GM12892 (cell line): Measurements from ENCODE around the gene OCSTAMP.

Source experiments
- DNase-seq: peaks from one replicate; pipeline ENCODE4 v3.0.0; 2011; ENCODE audit not compliant: insufficient read length
- FAIRE-seq: peaks from 2 replicates; lab custom pipeline; 2011; peaks lifted over from hg19 to GRCh38; lab: Jason Lieb, UNC
- POLR2A ChIP-seq: IDR thresholded peaks from 2 replicates; pipeline ENCODE4 v1.6.1; 2011; ENCODE audit warnings: low read depth, low read length, control low read depth
- POLR2AphosphoS5 ChIP-seq: IDR thresholded peaks from 2 replicates; pipeline ENCODE4 v1.6.1; 2011; ENCODE audit warnings: low read depth, low read length, control low read depth
- TAF1 ChIP-seq: IDR thresholded peaks from 2 replicates; pipeline ENCODE4 v1.6.1; 2011; ENCODE audit warnings: low read depth, mild to moderate bottlenecking, control low read depth, low read length, borderline replicate concordance

The OCSTAMP gene

GRCh38 chr20:46548688-46549087, 1.8 kb downstream of the OCSTAMP start:
- DNase-seq, result no peak
- no peak for FAIRE-seq
- TF ChIP-seq POLR2A (no peak), TAF1 (no peak), POLR2AphosphoS5 (no peak)

- DNase-seq, result no peak
- TF ChIP-seq POLR2AphosphoS5 (no peak), POLR2A (no peak), TAF1 (no peak)
- no peak for FAIRE-seq
Measured at GRCh38 chr20:46547995-46548394, 2.5 kb downstream of the OCSTAMP start.

GRCh38 chr20:46546936-46547335, 3.5 kb downstream of the OCSTAMP start:
- DNase-seq (no peak), FAIRE-seq (no peak)
- no peak for TF ChIP-seq POLR2AphosphoS5
- no peak for TF ChIP-seq POLR2A

- FAIRE-seq, result no peak
Measured at GRCh38 chr20:46546298-46546697, 4.2 kb downstream of the OCSTAMP start.

GRCh38 chr20:46545827-46546138, 4.7 kb downstream of the OCSTAMP start:
- FAIRE-seq, result no peak

More at GRCh38 chr20:46546298-46546697, 4.2 kb downstream of the OCSTAMP start:
- no peak for TF ChIP-seq POLR2A
- TF ChIP-seq TAF1, result no peak
- no peak for TF ChIP-seq POLR2AphosphoS5
- DNase-seq, result no peak

GRCh38 chr20:46545077-46545826, 5.2 kb downstream of the OCSTAMP start:
- FAIRE-seq, result peak; percentile 50
- no peak for TF ChIP-seq TAF1
- TF ChIP-seq POLR2AphosphoS5, result no peak
- no peak for TF ChIP-seq POLR2A
- DNase-seq, result no peak

More at GRCh38 chr20:46545827-46546138, 4.7 kb downstream of the OCSTAMP start:
- TF ChIP-seq TAF1 (no peak), POLR2AphosphoS5 (no peak), POLR2A (no peak)
- no peak for DNase-seq

GRCh38 chr20:46544576-46544975, 5.9 kb downstream of the OCSTAMP start:
- FAIRE-seq (no peak), DNase-seq (no peak)
- TF ChIP-seq POLR2A, result no peak
- no peak for TF ChIP-seq TAF1
- TF ChIP-seq POLR2AphosphoS5, result no peak

GRCh38 chr20:46543959-46544358, 6.5 kb downstream of the OCSTAMP start:
- FAIRE-seq (no peak), DNase-seq (no peak)
- TF ChIP-seq TAF1, result no peak
- TF ChIP-seq POLR2A, result no peak
- no peak for TF ChIP-seq POLR2AphosphoS5

- TF ChIP-seq TAF1, result no peak
- no peak for TF ChIP-seq POLR2AphosphoS5
- no peak for TF ChIP-seq POLR2A
- FAIRE-seq, result no peak
- no peak for DNase-seq
Measured at GRCh38 chr20:46543033-46543432, 7.4 kb downstream of the OCSTAMP start.

GRCh38 chr20:46541229-46541935, 9.1 kb downstream of the OCSTAMP start:
- TF ChIP-seq POLR2AphosphoS5 (no peak), TAF1 (no peak), POLR2A (no peak)
- DNase-seq, result no peak
- FAIRE-seq, result no peak

- TF ChIP-seq POLR2A (no peak), TAF1 (no peak)
- no peak for DNase-seq
- no peak for FAIRE-seq
Measured at GRCh38 chr20:46539113-46539512, 11.3 kb downstream of the OCSTAMP start.

- TF ChIP-seq TAF1 (no peak), POLR2AphosphoS5 (no peak), POLR2A (no peak)
- no peak for DNase-seq
- FAIRE-seq, result no peak
Measured at GRCh38 chr20:46530640-46531039, 19.8 kb downstream of the OCSTAMP start.
